ENCODE data around the gene TMEM144.

GRCh38 chr4:158161551-158162354 is 48.5 kb upstream of the TMEM144 start:
- TF ChIP-seq ZNF266 (tag by site-specific recombination; IDR thresholded peaks at IDR 0.05; ENCODE audit: low read depth) (no peak), ZNF362 (tag by site-specific recombination; IDR thresholded peaks at IDR 0.05) (no peak), ZNF768 (tag by site-specific recombination; IDR thresholded peaks at IDR 0.05) (no peak)
